ENCODE results near the gene SLC49A4. TPM values are rescaled to one million over a fixed set of nuclear protein-coding genes. Genes with fewer than 3 reads are reported as not detected.
A peak's percentile ranks its signal among the peaks of the same experiment; 100 is the strongest.
"Not testable (repeated sequence)": the region's sequence is repeated elsewhere in the genome, so short reads cannot be mapped to it uniquely, and the experiment has no call there.

The SLC49A4 gene
- 10 to 100 TPM; 14.2 to 27.3 (median 20.9) TPM for total RNA-seq

- no peaks in the 10 kb centered on the region for H3K9me3 ChIP-seq
- DNase-seq (ENCODE audit: low spot score in 2 of 2), result peak; percentile 39 to 43
- peak within 1 kb of the TSS; percentile 84 to 95 (median 88) for H3K27ac ChIP-seq
- H3K4me1 ChIP-seq, result peaks cover 0 to 41% (median 6%) of the 10 kb centered on the region in 4 donors
- WGBS, 2 donors, result 0 to 1% methylated on average over 20 to 42 of the region's 84 CpGs
- H3K4me3 ChIP-seq, result peak within 1 kb of the TSS; percentile 44 to 90 (median 64)
- no peaks in the 10 kb centered on the region for H3K36me3 ChIP-seq
- no peaks in the 10 kb centered on the region for H3K27me3 ChIP-seq
- TF ChIP-seq POLR2A (IDR thresholded peaks at IDR 0.05), result peak; percentile 76 to 85
- TF ChIP-seq EP300 (IDR thresholded peaks at IDR 0.05), result peak in 1 of 2 donors; percentile 78
- peak in 1 of 5 experiments; percentile 36 for TF ChIP-seq CTCF (IDR thresholded peaks at IDR 0.05)
Observed at GRCh38 chr3:122794779-122795673, at the start of gene SLC49A4. Gene SLC49A4 (plus strand): TSS chr3:122795069. CDS start chr3:122795193, 124 bp downstream.

GRCh38 chr3:122745369-122746021 is 49.4 kb upstream of the SLC49A4 start:
- Histone ChIP-seq H3K4me3 (no peak overlapping the region), H3K9me3 (peaks cover 0 to 4% (median 0%) of the 10 kb centered on the region in 4 donors), H3K27me3 (no peaks in the 10 kb centered on the region), H3K4me1 (no peaks in the 10 kb centered on the region), H3K27ac (no peak overlapping the region), H3K36me3 (peaks cover 0 to 34% (median 2%) of the 10 kb centered on the region in 3 donors)
- DNase-seq (ENCODE audit: low spot score in 2 of 2), result no peak
- WGBS, 2 donors, result 90 to 91% methylated on average over 4 of the region's 4 CpGs
- TF ChIP-seq EP300 (IDR thresholded peaks at IDR 0.05) (no peak), POLR2A (IDR thresholded peaks at IDR 0.05) (no peak), CTCF (IDR thresholded peaks at IDR 0.05) (no peak)

- peaks cover 0 to 32% (median 0%) of the 10 kb centered on the region in 3 donors for H3K36me3 ChIP-seq
- H3K9me3 ChIP-seq; H3K27ac ChIP-seq; DNase-seq (ENCODE audit: low spot score in 2 of 2); H3K4me1 ChIP-seq; H3K27me3 ChIP-seq; H3K4me3 ChIP-seq: not testable (repeated sequence)
- 91% methylated on average over 15 of the region's 35 CpGs; no CpG with 5 or more reads in 1 of the 2 donors for WGBS, 2 donors
Observed at GRCh38 chr3:122747295-122747694, 47.6 kb upstream of the SLC49A4 start.

GRCh38 chr3:122748347-122748746 is 46.5 kb upstream of the SLC49A4 start:
- TF ChIP-seq EP300 (IDR thresholded peaks at IDR 0.05) (no peak), POLR2A (IDR thresholded peaks at IDR 0.05) (no peak), CTCF (IDR thresholded peaks at IDR 0.05) (no peak)
- Histone ChIP-seq H3K4me1 (no peaks in the 10 kb centered on the region), H3K9me3 (no peaks in the 10 kb centered on the region), H3K27ac (no peak overlapping the region), H3K36me3 (peaks cover 0 to 30% (median 0%) of the 10 kb centered on the region in 3 donors), H3K27me3 (no peaks in the 10 kb centered on the region), H3K4me3 (no peak overlapping the region)
- WGBS, 2 donors, result 96 to 97% methylated on average over 1 of the region's 1 CpG
- DNase-seq (ENCODE audit: low spot score in 2 of 2), result no peak

GRCh38 chr3:122754929-122755328 is 39.9 kb upstream of the SLC49A4 start:
- Histone ChIP-seq H3K27me3 (no peaks in the 10 kb centered on the region), H3K27ac (no peak overlapping the region), H3K9me3 (no peaks in the 10 kb centered on the region), H3K36me3 (peaks cover 0 to 42% (median 2%) of the 10 kb centered on the region in 3 donors), H3K4me3 (no peak overlapping the region), H3K4me1 (peaks cover 0 to 7% (median 0%) of the 10 kb centered on the region in 4 donors)
- TF ChIP-seq EP300 (IDR thresholded peaks at IDR 0.05) (no peak), POLR2A (IDR thresholded peaks at IDR 0.05) (no peak), CTCF (IDR thresholded peaks at IDR 0.05) (peak; percentile 33 to 52 (median 47))
- 74 to 82% methylated on average over 5 of the region's 5 CpGs for WGBS, 2 donors
- no peak for DNase-seq (ENCODE audit: low spot score in 2 of 2)

Measured in tibial nerve (tissue), 4 donors.